Activated CD4-positive, alpha-beta T cell treated with anti-CD3 and anti-CD28 coated beads, Interleukin-2, Interleukin-4, amounts not matched to agents 100 ng/mL and 50 ng/mL, durations not matched to agents 16 hours and 8 hours (primary cell): ENCODE measurements around the gene STIMATE.

ENCODE experiments used
- DNase-seq: peaks from one replicate; pipeline ENCODE4 v3.0.0-alpha.2; 2020; ENCODE audit warnings: low spot score

Gene STIMATE

GRCh38 chr3:52866427-52866826 is 30.9 kb downstream of the STIMATE start:
- DNase-seq = no peak

GRCh38 chr3:52865994-52866393 is 31.4 kb downstream of the STIMATE start:
- no peak for DNase-seq

GRCh38 chr3:52860424-52860768 is 37.0 kb downstream of the STIMATE start:
- no peak for DNase-seq

- DNase-seq = no peak
Observed at GRCh38 chr3:52859686-52860423, 37.5 kb downstream of the STIMATE start.

- DNase-seq = no peak
Observed at GRCh38 chr3:52857864-52858263, 39.5 kb downstream of the STIMATE start.

- no peak for DNase-seq
Observed at GRCh38 chr3:52857133-52857532, 40.2 kb downstream of the STIMATE start.

GRCh38 chr3:52856666-52857065 is 40.7 kb downstream of the STIMATE start:
- no peak for DNase-seq

- DNase-seq = no peak
Observed at GRCh38 chr3:52854013-52854412, 43.3 kb downstream of the STIMATE start.

GRCh38 chr3:52852419-52852818 is 44.9 kb downstream of the STIMATE start:
- no peak for DNase-seq

GRCh38 chr3:52851348-52851747 is 46.0 kb downstream of the STIMATE start:
- peak; percentile 42 for DNase-seq

GRCh38 chr3:52849656-52850055 is 47.7 kb downstream of the STIMATE start:
- no peak for DNase-seq

GRCh38 chr3:52848617-52849016 is 48.7 kb downstream of the STIMATE start:
- no peak for DNase-seq

GRCh38 chr3:52847726-52848125 is 49.6 kb downstream of the STIMATE start:
- DNase-seq = no peak

GRCh38 chr3:52847241-52847640 is 50.1 kb downstream of the STIMATE start:
- no peak for DNase-seq

- DNase-seq = no peak
Observed at GRCh38 chr3:52846432-52846965, 50.8 kb downstream of the STIMATE start.

GRCh38 chr3:52845691-52846431 is 51.5 kb downstream of the STIMATE start:
- DNase-seq = no peak

GRCh38 chr3:52845157-52845556 is 52.2 kb downstream of the STIMATE start:
- DNase-seq = no peak

- DNase-seq = no peak
Observed at GRCh38 chr3:52844290-52844975, 52.9 kb downstream of the STIMATE start.

GRCh38 chr3:52843881-52844280 is 53.5 kb downstream of the STIMATE start:
- DNase-seq = no peak

- DNase-seq = no peak
Observed at GRCh38 chr3:52843108-52843865, 54.1 kb downstream of the STIMATE start.

- DNase-seq = no peak
Observed at GRCh38 chr3:52842424-52842823, 54.9 kb downstream of the STIMATE start.

- no peak for DNase-seq
Observed at GRCh38 chr3:52841981-52842340, 55.4 kb downstream of the STIMATE start.
